Urothelium cell line (cell line): ENCODE data around the gene CDK5RAP1.

ENCODE experiments used
- DNase-seq: peaks from one replicate; pipeline ENCODE4 v3.0.0; 2011; ENCODE audit warnings: low spot score, mixed read lengths
- FAIRE-seq: peaks from 2 replicates; lab custom pipeline; 2011; peaks lifted over from hg19 to GRCh38; lab: Jason Lieb, UNC

CDK5RAP1 gene

DNA sequence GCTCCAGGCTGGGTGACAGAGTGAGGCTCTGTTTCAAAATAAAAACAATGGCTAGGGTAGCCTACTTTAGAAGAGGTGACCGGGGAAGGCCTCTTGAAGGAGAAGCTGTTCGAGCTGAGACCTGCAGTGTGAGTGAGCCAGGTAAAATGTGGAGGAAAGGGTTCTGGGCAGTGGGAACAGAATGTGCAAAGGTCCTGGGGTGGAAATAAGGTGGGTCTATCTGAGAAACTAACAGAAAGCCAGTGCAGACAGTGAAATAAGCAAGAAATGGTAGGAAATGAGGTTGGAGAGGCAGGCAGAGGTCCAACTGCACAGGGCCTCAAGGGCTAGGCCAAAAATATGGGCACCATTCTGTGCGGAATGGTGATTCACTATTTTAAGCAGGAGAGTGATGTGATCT lies 64.9 kb downstream of the CDK5RAP1 start:
- DNase-seq, result no peak
- FAIRE-seq, result no peak

DNA sequence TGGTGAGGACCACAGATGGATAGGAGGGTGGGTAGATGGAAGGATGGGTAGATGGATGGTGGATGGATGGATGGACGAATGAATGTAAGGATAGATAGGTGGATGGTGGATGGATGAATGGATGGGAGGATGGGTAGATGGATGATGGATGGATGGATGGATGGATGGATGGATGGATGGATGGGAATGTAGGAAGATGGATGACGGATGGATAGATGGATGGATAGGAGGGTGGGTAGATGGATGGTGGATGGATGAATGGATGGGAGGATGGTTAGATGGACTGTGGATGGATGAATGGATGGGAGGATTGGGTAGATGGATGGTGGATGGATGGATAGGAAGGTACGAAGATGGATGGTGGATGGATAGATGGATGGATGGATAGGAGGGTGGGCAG lies 67.2 kb downstream of the CDK5RAP1 start:
- DNase-seq (no peak), FAIRE-seq (peak; percentile 53)

DNA sequence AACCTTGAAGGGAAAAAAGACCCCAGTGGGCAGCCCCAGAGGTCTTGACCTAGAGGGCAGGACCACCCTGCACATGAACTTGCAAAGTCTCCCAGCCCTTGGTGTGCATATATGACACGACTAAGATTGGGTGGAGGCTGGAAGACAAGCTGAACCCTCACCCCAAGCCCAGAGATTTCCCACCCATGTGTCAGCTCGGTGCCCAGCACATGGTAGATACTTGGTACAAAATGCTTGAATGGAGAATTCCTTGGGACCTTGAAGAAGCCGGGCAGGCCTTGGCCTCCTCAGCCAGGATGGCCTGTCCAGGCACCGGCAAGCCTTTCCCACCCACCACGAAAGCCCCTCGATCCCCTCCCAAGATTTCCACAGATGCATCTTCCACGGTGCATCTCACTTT lies 67.7 kb downstream of the CDK5RAP1 start:
- DNase-seq (no peak), FAIRE-seq (no peak)

DNA sequence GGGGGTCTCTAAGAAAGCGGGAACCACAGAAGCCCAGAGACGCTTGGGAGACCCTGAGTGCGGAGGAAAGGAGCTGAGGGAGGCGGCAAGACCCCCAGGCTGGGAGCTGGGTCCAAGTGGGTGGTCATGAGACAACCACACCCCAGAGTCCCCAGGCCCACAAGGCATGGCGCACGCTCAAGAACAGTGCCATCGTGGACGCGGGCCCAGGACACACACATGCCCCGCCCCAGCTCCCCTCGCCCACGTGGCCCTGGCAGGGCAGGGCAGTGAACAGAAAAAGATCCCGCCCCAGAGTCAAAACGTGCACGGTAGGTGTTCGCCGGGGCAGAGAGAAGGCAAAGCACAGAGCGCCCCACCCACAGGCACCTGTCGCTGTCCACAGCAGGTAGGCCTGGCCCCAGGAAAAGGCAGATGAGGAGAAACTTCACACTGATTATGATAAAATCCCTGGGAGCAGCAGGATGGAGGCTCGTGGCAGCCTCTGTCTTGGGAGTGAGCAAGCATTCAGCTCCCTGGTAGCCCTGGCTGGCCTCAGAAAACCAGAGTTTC lies 68.3 kb downstream of the CDK5RAP1 start:
- FAIRE-seq (no peak), DNase-seq (no peak)

DNA sequence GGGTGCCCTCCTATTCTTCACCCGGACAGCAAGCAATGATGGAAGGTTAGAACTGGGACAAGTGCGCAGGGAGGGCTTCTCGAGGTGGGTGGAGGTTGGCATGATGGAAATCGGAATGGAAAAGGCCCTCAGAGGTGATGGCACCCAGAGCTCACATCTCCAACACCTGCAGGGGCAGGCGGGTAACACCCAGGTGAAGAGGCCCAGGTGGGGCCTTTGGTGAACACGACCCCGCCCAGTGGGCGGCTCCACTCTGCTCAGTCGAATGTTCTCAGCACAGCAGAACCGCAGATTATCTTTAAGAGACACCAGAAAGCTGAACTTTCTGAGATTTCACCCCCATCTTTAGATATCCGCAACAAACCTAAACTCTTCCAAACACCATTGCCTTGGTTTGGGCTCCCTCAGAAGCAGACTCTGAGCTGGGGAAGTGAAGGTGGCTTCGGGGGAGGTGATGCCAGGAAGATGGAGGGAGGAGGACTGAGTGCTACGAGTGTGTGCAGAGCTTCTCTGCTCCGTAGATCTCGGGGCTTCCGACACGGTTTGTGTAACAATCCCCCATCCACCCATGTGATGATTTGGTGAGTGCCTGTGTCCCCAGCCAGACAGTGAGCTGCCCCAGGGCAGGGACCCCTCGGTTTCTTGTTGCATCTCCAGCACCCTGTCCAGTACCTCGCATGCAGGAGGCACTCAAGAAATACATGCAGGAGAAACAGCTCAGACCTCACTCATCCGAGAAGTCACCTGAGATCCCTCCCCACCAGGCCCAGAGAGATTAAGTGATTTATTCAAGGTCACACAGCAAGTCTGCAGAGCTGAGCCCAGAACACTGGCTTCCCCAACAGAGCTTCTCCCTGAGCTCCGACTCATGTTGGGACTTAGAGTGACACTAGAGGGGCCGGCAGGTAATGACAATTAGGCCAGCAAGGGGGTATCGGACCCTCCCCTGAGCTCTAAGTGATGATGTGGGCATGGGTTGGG lies 72.9 kb downstream of the CDK5RAP1 start:
- FAIRE-seq (no peak), DNase-seq (no peak)

DNA sequence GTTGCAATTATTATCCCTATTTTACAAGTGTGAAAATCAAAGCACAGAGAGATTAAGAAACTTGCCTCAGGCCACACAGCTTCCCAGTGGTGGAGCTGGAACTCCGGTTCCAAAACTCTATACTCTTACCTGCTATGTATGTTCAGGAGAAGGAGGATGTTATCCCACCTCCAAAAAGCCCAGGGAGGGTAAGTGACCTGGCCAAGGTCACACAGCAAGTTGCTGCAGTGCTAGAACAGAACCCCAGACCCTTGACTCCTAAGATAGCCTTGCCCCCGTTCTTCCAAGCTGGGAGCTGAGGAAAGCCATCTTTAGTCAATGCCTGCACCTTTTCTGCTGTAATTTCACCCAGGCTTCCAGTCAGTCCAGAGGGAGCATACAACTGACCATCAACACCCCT lies 76.0 kb downstream of the CDK5RAP1 start:
- no peak for FAIRE-seq
- DNase-seq, result no peak

DNA sequence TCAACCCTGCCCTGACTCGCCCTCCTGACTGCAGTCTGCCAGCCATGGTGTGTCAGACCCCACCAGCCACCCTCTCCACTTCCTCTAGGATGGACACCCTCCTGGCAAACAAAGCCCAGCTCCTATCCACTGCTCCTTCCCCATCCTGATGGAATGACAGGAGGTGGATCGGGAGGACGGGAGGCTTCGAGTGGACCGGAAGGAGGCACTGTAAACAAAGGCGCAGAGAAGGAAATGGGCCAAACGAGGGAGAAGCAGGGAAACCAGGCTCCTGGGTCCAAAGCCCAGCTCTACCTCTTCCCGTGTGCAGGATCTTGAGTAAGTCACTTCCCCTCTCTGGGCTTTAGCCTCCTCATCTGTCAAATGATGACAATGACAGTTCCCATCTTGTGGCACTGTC lies 78.1 kb downstream of the CDK5RAP1 start:
- FAIRE-seq, result no peak
- DNase-seq, result no peak

DNA sequence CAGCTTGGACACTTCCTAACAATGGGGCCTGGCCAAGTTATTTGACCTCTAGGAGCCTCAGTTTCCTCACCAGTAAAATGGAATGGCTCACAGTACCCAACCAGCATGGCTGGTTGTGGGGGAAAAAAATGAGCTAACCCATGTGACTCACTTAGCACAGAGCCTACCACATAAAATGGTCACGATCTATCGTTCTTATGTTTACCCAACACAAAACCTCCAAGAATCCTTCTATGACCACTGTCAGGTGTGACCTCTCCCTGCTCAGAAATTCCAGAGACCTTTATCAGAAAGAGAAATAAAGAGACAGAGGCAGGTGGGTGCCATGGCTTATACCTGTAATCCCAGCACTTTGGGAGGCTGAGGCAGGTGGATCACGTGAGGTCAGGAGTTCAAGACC lies 78.9 kb downstream of the CDK5RAP1 start:
- DNase-seq (no peak), FAIRE-seq (no peak)

DNA sequence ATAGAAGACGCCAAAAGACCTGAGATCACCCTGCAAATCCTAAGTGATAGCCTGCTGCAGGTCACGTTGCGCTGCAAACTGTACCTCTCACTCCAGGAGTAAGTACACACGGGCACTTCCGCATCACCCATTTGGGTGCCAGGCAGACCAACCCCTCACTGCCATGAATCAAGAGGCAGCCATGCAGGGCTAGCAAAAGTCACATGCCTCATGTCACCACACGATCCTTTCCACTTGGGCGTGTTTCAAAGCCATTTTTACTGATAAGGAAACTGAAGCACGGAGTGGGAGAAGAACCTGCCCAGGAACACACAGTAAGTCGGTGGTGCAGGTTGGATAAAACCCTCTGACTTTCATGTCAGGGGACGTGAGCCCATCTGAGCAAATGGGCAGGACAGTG lies 81.3 kb downstream of the CDK5RAP1 start:
- DNase-seq (no peak), FAIRE-seq (peak; percentile 5)

DNA sequence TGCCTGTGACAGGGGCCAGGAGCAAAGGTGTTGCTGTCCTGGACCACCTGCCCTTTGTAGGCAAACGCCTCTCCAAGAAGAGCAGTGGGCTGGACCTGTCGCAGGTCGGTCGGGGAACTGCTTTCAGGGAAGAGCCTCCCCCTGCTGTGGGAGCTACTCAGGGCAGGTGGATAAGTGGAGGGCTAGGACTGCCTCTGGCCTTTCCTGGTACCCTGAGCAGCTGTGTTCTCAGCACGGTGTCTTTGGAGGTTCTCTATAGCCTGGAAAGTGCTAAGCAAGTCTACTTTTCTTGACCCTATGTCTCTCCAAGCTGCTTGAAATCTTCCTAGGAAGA lies 83.3 kb downstream of the CDK5RAP1 start:
- no peak for DNase-seq
- no peak for FAIRE-seq

DNA sequence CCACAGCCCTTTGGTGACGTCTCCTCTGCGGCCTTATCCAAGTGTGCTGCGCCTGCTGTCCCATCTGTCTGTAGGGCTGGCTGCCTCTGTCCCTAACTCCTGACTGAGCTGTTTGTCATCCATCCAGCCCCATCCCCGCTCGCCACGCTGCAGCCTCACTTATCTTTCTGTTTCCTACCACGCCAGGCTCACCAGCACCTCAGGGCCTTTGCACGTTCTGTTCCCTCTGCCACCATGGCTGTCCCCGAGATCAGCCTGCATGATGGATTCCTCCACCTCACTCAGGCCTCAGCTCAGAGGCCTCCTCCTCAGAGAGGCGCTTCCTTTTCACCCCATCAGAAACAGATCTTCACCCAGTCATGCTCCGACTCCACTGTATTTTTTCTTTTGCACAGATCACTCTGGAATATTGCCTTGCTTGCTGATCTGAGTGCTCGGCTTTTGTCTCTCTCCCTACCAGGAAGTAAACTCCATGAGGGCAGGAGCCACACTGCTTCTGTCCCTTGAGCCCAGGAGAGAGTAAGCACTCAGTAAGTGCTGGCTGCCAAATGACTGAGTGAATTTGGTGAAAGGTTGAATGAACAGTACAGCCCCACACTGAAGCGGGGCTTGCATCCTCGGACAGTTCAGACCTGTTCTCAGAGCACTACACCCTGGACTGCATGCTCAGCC lies 83.8 kb downstream of the CDK5RAP1 start:
- DNase-seq (no peak), FAIRE-seq (no peak)

DNA sequence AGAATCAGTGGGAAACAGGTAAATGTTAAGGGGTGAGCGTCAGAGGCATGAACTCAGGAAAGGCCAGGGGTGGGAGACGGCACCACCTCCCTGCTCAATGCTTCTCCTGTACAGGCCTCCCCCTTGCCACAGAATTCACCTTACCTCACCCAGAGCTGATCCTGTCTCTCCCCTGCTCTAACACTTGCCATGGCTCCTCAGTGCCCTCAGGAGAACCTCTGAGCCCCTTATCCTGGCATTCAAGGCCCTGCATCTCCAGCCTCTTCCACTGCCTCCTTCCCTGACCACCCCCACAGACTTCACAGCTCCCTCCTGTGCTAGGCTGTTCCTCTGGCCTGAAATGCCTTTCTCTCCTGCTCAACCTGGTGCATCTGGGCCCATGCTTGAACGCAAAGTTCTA lies 84.4 kb downstream of the CDK5RAP1 start:
- DNase-seq (no peak), FAIRE-seq (no peak)

DNA sequence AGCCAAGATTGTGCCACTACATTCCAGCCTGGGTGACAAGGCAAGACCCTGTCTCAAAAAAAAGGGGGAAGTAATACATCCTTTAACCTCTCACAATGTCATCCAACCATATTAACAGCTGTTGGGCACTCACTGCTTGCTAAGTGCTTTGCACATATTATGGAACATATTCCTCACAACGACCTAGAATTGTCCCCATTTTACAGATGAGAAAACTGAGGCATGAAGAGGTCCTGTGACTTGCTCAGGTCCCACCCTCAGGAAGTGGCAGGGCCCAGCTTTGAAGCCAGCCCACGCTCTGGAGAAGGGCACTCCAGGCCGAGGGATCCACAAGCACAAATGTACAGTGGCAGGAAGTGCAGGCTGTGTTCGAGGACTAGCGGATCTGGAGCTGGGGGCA lies 85.0 kb downstream of the CDK5RAP1 start:
- FAIRE-seq (no peak), DNase-seq (no peak)

DNA sequence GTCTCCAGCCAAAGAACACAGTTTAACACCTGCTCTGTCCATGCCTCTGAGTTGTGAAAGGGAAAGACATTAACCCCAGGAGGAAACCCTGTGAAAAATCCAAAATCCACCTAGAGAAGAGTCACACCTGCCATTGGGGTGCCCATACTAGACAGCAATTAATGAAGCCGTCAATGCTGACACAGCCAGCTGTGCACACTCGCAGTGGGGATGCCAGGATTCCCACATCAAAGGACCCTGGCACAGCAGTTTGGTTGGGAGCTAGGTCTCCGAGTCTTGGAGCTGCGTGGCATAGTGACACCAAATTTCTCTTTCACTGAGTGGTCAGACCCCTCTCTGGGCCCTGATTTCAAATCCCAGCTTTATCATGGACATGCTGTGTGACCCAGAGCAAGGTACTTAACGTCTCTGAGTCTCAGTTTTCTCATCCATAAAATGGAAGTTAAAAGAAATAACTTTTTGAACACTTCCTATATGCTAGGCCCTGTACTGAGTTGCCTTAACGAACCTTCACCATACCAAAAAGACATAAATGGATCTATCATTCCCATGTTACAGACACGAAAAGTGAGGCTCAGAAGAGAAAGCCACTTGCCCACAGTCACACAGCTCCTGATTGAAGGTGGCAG lies 87.5 kb downstream of the CDK5RAP1 start:
- FAIRE-seq (no peak), DNase-seq (no peak)

DNA sequence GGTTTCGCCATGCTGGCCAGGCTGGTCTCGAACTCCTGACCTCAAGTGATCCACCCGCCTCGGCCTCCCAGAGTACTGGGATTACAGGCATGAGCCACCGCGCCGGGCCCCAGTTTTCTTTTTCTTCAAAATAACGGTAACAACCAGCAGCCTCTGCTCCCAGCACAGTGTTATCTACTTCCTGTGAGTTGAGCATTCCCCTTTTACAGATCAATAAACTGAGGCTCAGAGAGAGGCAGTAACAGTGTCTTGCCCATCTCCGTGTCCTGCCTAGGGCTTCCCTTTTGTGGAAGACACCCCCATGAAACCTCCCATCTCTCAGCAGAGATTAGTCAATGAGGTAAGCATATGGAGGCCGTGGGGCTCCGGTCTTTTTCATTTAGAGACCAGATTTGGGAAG lies 88.7 kb downstream of the CDK5RAP1 start:
- FAIRE-seq (no peak), DNase-seq (no peak)

DNA sequence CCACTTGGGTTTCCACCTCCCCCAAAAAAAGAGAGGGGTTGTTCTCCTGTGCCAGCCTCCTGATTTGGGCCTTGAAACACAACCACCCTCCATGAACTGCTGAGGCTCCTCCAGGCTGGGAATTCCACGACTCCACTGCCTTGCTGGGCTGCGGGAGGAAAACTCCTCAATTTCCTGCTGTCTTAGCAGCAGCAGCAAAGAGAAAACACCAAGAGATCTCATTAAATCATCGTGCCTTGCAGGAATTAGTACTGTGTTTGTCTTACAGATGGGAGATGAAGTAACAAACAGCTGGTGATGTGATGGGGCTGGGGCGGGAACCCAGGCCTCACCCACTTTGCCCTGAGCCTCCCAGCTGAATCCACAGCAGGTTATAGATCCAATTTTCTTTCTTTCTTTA lies 89.3 kb downstream of the CDK5RAP1 start:
- FAIRE-seq, result no peak
- no peak for DNase-seq

DNA sequence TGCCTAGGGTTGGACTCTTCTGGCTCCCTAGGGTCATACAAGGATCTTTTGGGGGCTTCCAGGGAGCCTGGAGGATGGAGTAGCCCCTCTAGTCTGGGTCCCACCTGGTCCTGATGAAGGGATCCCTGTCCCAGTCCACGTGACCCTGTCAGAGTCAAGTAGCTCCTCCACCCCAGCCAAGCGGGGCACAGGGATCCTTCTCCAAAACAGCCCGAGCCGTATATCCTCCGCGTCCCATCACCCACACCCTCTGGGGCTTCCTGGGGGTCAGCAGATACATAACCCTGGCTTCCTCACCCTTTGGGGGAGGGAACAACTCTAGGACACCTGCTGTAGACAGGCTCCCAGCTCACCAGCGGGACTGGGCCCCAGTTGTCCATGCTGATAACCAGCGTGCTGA lies 90.3 kb downstream of the CDK5RAP1 start:
- no peak for FAIRE-seq
- DNase-seq, result no peak

DNA sequence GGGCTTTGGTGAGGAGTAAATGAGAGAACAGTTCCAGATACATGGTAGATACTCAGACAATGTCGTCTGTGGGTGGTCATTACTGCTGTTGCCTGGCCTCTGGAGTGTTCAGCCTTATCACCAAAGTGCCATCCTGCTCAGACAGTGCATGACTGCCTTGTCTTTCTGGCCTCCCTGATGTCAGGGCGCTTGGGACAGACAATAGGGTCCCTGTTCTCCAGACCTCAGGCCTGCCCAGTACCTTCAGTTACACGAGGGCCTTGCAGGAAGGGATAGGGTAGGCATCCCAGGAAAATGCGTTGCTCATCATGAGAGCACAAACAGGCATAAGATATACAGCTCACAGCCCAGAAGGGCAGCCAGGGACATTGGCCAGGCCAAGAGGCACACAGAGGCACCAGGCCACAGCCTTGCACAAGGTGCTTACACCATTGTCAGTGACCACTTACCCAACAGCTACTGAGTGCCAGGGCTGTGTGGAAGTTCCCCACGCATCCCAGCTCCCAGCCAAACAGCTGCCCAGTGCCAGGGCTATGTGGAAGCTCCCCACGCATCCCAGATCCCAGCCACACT lies 90.9 kb downstream of the CDK5RAP1 start:
- FAIRE-seq (no peak), DNase-seq (no peak)

DNA sequence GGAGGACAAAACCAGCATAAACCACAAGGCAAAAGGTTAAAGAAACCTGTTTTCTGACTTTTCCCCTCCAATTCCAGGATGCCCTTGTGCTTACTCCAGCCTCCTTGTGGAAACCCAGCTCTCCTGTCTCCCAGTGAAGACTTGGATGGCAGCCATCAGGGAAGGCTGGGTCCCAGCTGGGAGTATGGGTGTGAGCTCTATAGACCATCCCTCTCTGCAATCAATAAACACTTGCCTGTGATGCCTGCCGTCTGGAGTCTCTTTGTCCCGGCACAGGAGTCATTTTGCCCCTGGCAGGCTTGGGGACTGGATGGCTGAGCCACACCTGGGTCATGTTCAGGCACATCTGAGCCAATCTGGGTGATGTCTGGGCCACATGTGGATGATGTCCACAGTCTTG lies 91.7 kb downstream of the CDK5RAP1 start:
- DNase-seq (no peak), FAIRE-seq (no peak)
